H9 (cell line): ENCODE data around the gene CSF1R. TPM values are rescaled to one million over a fixed set of nuclear protein-coding genes. Genes with fewer than 3 reads are reported as not detected.

Experiments used
- DNase-seq: peaks from one replicate; pipeline ENCODE4 v3.0.0-alpha.2; 2017
- H2AFZ ChIP-seq: one replicate; pipeline ENCODE4 v1.6.1; 2013; ENCODE audit warnings: mild to moderate bottlenecking, low read length, control low read depth, moderate library complexity
- H2AK5ac ChIP-seq: 2 replicates; pipeline ENCODE4 v1.6.1; 2013; ENCODE audit warnings: low read length, control low read depth, mixed read lengths; ENCODE audit not compliant: insufficient read length
- H2BK120ac ChIP-seq: one replicate; pipeline ENCODE4 v1.6.1; 2013; ENCODE audit warnings: low read depth, mild to moderate bottlenecking, low read length, control low read depth, inconsistent platforms; ENCODE audit not compliant: poor library complexity, severe bottlenecking
- H2BK12ac ChIP-seq: 2 replicates; pipeline ENCODE4 v1.6.1; 2013; ENCODE audit warnings: low read length, control low read depth, mixed read lengths, low read depth; ENCODE audit not compliant: insufficient read length
- H2BK15ac ChIP-seq: 2 replicates; pipeline ENCODE4 v1.6.1; 2013; ENCODE audit warnings: low read depth, low read length, control low read depth
- H2BK20ac ChIP-seq: one replicate; pipeline ENCODE4 v1.6.1; 2013; ENCODE audit warnings: low read depth, mild to moderate bottlenecking, low read length, control low read depth, inconsistent platforms; ENCODE audit not compliant: poor library complexity, severe bottlenecking
- H2BK5ac ChIP-seq: 2 replicates; pipeline ENCODE4 v1.6.1; 2013; ENCODE audit warnings: low read length, control low read depth, mixed read lengths; ENCODE audit not compliant: insufficient read length
- H3K14ac ChIP-seq: 2 replicates; pipeline ENCODE4 v1.6.1; 2013; ENCODE audit warnings: low read length, control low read depth; ENCODE audit not compliant: insufficient read depth
- H3K18ac ChIP-seq: 2 replicates; pipeline ENCODE4 v1.6.1; 2013; ENCODE audit warnings: low read depth, mild to moderate bottlenecking, mixed read lengths, low read length, control low read depth; ENCODE audit not compliant: insufficient read length
- H3K23ac ChIP-seq: 2 replicates; pipeline ENCODE4 v1.6.1; 2013; ENCODE audit warnings: low read length, control low read depth, mixed read lengths, low read depth; ENCODE audit not compliant: insufficient read length
- H3K23me2 ChIP-seq: 2 replicates; pipeline ENCODE4 v1.6.1; 2013; ENCODE audit warnings: low read depth, mild to moderate bottlenecking, mixed read lengths, low read length, control low read depth; ENCODE audit not compliant: insufficient read length, poor library complexity, severe bottlenecking
- H3K27ac ChIP-seq: 2 replicates; pipeline ENCODE4 v1.5.1; 2013; ENCODE audit warnings: low read length, control low read depth, mixed read lengths, low read depth; ENCODE audit not compliant: insufficient read length
- H3K27me3 ChIP-seq: 2 replicates; pipeline ENCODE4 v1.6.1; 2013; ENCODE audit warnings: low read length, control low read depth, inconsistent platforms; ENCODE audit not compliant: insufficient read depth
- H3K4ac ChIP-seq: 2 replicates; pipeline ENCODE4 v1.6.1; 2013; ENCODE audit warnings: low read depth, mild to moderate bottlenecking, control low read depth, inconsistent platforms, low read length, moderate library complexity
- H3K4me1 ChIP-seq: 2 replicates; pipeline ENCODE4 v1.6.1; 2013; ENCODE audit warnings: low read length, control low read depth, inconsistent platforms; ENCODE audit not compliant: insufficient read depth
- H3K4me2 ChIP-seq: 2 replicates; pipeline ENCODE4 v1.6.1; 2013; ENCODE audit warnings: low read length, control low read depth, mixed read lengths; ENCODE audit not compliant: insufficient read length, insufficient read depth
- H3K56ac ChIP-seq: 2 replicates; pipeline ENCODE4 v1.6.1; 2013; ENCODE audit warnings: low read depth, mild to moderate bottlenecking, mixed read lengths, low read length, control low read depth; ENCODE audit not compliant: insufficient read length
- H3K79me1 ChIP-seq: 2 replicates; pipeline ENCODE4 v1.6.1; 2013; ENCODE audit warnings: low read depth, mild to moderate bottlenecking, moderate library complexity, low read length, control low read depth, inconsistent platforms; ENCODE audit not compliant: insufficient read depth, poor library complexity, severe bottlenecking
- H3K79me2 ChIP-seq: 2 replicates; pipeline ENCODE4 v1.6.1; 2013; ENCODE audit warnings: low read length, control low read depth, inconsistent platforms; ENCODE audit not compliant: insufficient read depth
- H3K9ac ChIP-seq: 2 replicates; pipeline ENCODE4 v1.6.1; 2013; ENCODE audit warnings: low read length, control low read depth, mixed read lengths; ENCODE audit not compliant: insufficient read length; ENCODE audit errors: extremely low read depth
- H3K9me3 ChIP-seq: one replicate; pipeline ENCODE4 v1.6.1; 2013; ENCODE audit warnings: low read depth, low read length, inconsistent platforms; ENCODE audit not compliant: control insufficient read depth
- H3T11ph ChIP-seq: one replicate; pipeline ENCODE4 v1.6.1; 2013; ENCODE audit warnings: mild to moderate bottlenecking, low read length, control low read depth, inconsistent platforms
- H4K20me1 ChIP-seq: one replicate; pipeline ENCODE4 v1.6.1; 2013; ENCODE audit not compliant: control insufficient read depth, insufficient read length, insufficient read depth
- H4K5ac ChIP-seq: 2 replicates; pipeline ENCODE4 v1.6.1; 2013; ENCODE audit warnings: low read depth, mild to moderate bottlenecking, mixed read lengths, low read length, control low read depth; ENCODE audit not compliant: insufficient read length
- H4K8ac ChIP-seq: replicated peaks from 2 replicates; pipeline ENCODE4 v1.6.1; 2013; ENCODE audit warnings: low read length, control low read depth, mixed read lengths, low read depth; ENCODE audit not compliant: insufficient read length
- H4K91ac ChIP-seq: 2 replicates; pipeline ENCODE4 v1.6.1; 2013; ENCODE audit warnings: low read depth, mild to moderate bottlenecking, moderate library complexity, mixed read lengths, low read length, control low read depth; ENCODE audit not compliant: insufficient read length
- H3K27ac Mint-ChIP-seq, 3 experiments: 2 replicates in 2 of 3; 3 replicates in 1 of 3; pipeline ENCODE4 v1.8.0; 2020 to 2021; ENCODE audit warnings: mixed read lengths in 3 of 3, mild to moderate bottlenecking in 1 of 3, moderate library complexity in 1 of 3
- H3K27me3 Mint-ChIP-seq: 2 replicates; pipeline ENCODE4 v1.8.0; 2021; ENCODE audit warnings: low read depth, mild to moderate bottlenecking, moderate library complexity, mixed read lengths
- H3K36me3 Mint-ChIP-seq, 3 experiments: 2 replicates in 2 of 3; 3 replicates in 1 of 3; pipeline ENCODE4 v1.8.0; 2020 to 2021; ENCODE audit warnings: low read depth in 3 of 3, mixed read lengths in 3 of 3; ENCODE audit not compliant: insufficient read depth in 1 of 3
- H3K4me1 Mint-ChIP-seq, 2 experiments: 2 replicates each; pipeline ENCODE4 v1.8.0; 2020; ENCODE audit warnings: mixed read lengths in 2 of 2
- H3K4me3 Mint-ChIP-seq, 2 experiments: 2 replicates in 1 of 2; 3 replicates in 1 of 2; pipeline ENCODE4 v1.8.0; 2020 to 2021; ENCODE audit warnings: mild to moderate bottlenecking in 2 of 2, mixed read lengths in 2 of 2, moderate library complexity in 1 of 2
- H3K9me3 Mint-ChIP-seq, 2 experiments: 2 replicates in 1 of 2; 3 replicates in 1 of 2; pipeline ENCODE4 v1.8.0; 2020; ENCODE audit warnings: mild to moderate bottlenecking in 2 of 2, mixed read lengths in 2 of 2, moderate library complexity in 1 of 2
- CTCF ChIP-seq: fragments of 200-600 bp; sonication (generic); conservative IDR thresholded peaks from 3 replicates; pipeline ENCODE4 v1.8.0; 2021; ENCODE audit warnings: antibody characterized with exemption, mild to moderate bottlenecking
- WGBS: extraction: QIAGEN DNeasy Blood & Tissue Kit; methylation state at CpG from one replicate; pipeline ENCODE4 v1.1.7; 2013; ENCODE audit warnings: missing lambda C conversion rate, low lambda C conversion rate, mixed read lengths; ENCODE audit not compliant: insufficient read length; ENCODE audit errors: extremely low coverage; 5-methylcytosine and 5-hydroxymethylcytosine counted together
- total RNA-seq: library from RNA; stranded (reverse); gene quantifications from 2 replicates; pipeline ENCODE4 v1.2.1, GENCODE V29; 2021

The CSF1R gene
- total RNA-seq, 1 experiment from 2014 or later = 0.13 TPM

- no peak overlapping the region for H3T11ph ChIP-seq
- TF ChIP-seq CTCF = no peak
- H3K79me1 ChIP-seq = no peaks in the 10 kb centered on the region
- no peak overlapping the region for H2BK20ac ChIP-seq
- no peak overlapping the region for H3K4ac ChIP-seq
- H4K20me1 ChIP-seq = no peaks in the 10 kb centered on the region
- H2BK15ac ChIP-seq = no peak overlapping the region
- H3K9ac ChIP-seq = no peak overlapping the region
- no peaks in the 10 kb centered on the region for H3K27me3 ChIP-seq
- WGBS = no CpG with 5 or more reads among the region's 3 CpGs
- H4K5ac ChIP-seq = no peak overlapping the region
- H2BK5ac ChIP-seq = no peak overlapping the region
- H3K56ac ChIP-seq = no peak overlapping the region
- no peak overlapping the region for H4K8ac ChIP-seq
- no peaks in the 10 kb centered on the region for H3K79me2 ChIP-seq
- no peaks in the 10 kb centered on the region for H3K36me3 Mint-ChIP-seq
- no peak overlapping the region for H3K27ac Mint-ChIP-seq
- no peaks in the 10 kb centered on the region for H3K9me3 ChIP-seq
- H3K9me3 Mint-ChIP-seq = no peaks in the 10 kb centered on the region
- no peak overlapping the region for H2BK120ac ChIP-seq
- H3K4me1 Mint-ChIP-seq = no peaks in the 10 kb centered on the region
- no peak overlapping the region for H2AFZ ChIP-seq
- no peak overlapping the region for H3K14ac ChIP-seq
- DNase-seq = no peak
- no peak overlapping the region for H3K27ac ChIP-seq
- H3K18ac ChIP-seq = no peak overlapping the region
- H3K23ac ChIP-seq = no peak overlapping the region
- peaks cover 22% of the 10 kb centered on the region for H3K27me3 Mint-ChIP-seq
- H3K4me2 ChIP-seq = no peak overlapping the region
- no peaks in the 10 kb centered on the region for H3K23me2 ChIP-seq
- H3K4me3 Mint-ChIP-seq = no peak overlapping the region
- no peaks in the 10 kb centered on the region for H3K4me1 ChIP-seq
- H2BK12ac ChIP-seq = no peak overlapping the region
- H4K91ac ChIP-seq = no peak overlapping the region
- no peak overlapping the region for H2AK5ac ChIP-seq
Observed at GRCh38 chr5:150092159-150092787, 5.9 kb upstream of the CSF1R start.
